NCI-H748 (cell line): ENCODE results near the gene SLX4.
"Not testable (repeated sequence)": the region's sequence is repeated elsewhere in the genome, so short reads cannot be mapped to it uniquely, and the experiment has no call there.

Source experiments
- DNase-seq: peaks from one replicate; lab custom pipeline; 2025; ENCODE audit not compliant: unreplicated experiment; lab: John Stamatoyannopoulos, UW

Gene SLX4

DNA sequence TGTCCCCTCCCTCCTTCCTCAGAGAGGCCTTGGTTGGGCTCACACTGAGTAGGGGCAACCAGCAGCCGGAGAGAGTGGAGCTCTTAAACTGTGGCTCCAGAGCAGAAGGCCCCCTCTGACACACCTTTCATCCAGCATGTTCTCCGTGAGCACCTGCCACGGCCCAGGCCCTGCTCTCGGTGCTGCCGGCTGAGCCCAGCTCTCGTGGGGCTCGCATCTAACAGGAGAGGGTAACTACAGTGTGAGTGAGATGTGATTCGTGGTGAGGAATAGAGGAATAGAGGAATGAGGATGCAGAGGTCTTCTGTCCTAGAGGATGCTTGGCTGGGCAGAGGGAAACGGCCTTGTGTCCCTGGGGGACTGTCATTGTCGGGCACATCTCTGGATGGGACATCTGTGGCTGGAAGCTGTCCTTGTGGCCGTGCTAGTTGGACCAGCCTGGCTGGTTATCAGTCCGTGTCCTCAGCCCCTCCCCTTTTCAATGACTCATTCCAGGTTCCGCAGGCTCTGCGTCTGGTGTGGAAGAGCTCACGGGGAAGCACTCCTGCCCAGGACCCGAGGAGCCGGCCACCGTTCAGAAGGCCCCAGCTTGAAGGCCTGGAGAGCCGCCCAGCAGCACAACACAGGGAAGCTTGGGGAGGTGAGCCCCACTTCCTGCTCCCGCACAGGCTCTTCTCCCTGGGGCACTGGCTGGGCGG is 31.1 kb upstream of the SLX4 start:
- no peak for DNase-seq

DNA sequence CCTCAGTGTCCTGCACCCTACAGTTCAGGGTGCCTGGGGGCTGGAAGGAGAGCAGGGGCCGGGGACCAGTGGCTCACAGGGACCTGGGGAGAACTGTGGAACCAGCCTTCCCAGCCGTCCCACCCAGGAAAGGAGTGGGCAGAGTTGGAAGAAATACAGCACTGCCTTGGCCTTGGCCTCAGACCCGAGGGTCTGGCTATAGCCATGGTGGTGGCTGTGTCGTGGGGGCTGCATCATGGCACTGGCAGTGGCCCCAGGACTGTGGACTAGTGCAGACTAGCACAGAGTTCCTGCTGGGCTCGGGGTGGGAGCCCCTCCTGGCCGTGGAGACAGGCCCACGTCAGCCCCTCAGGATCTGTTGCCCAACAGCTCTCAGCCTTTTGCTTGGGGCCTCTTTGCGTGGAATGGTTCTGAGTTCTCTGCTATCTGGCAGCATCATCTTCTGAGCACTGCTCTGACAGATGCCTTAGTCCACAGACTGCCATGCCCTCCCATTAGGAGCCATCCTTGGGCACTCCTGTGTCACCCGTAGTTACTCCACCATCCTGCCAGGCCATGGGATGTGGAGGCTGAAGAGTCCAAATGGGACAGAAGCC is 30.5 kb upstream of the SLX4 start:
- no peak for DNase-seq

DNA sequence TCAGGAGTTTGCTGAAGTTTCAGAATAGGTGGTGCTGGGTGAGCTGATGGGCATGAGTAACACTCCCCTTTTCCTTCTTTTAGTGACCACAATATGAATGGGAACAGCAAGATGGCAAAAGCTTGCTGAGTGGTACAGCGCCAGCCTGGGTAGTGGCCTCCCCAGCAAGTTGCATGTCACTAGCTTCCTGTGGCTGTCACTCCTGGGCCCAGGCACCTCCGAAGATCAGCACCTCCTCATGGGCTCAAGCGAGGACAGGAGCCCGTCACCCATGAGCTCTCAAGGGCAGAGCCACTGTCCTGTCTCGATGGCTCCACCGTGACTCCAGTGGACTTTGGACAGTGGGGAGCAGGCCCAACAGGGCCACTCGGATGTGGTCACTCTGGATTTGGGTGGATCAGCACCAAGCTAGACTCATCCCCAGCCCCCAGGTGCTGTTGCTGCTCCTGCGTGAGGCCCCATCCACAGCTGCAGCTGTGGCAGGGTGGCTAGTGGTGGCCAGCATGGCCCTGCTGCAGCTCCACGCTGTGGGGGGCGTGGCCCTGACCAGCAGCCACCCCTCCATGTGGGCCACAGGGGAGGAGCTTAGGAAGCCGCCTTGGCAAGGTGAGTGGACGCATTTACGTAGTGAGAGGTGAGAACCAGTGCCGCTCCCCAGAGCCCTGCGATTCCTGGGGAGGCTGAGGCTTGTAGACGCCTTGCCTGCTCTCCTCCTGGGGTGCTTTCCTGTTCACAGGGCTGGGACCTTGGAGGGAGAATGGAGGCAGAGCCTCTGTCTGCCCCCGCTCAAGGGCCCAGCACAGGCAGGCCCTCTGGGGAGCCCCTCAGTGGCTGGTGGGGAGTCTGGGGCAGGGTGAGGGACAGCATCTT is 29.5 kb upstream of the SLX4 start:
- DNase-seq = no peak

DNA sequence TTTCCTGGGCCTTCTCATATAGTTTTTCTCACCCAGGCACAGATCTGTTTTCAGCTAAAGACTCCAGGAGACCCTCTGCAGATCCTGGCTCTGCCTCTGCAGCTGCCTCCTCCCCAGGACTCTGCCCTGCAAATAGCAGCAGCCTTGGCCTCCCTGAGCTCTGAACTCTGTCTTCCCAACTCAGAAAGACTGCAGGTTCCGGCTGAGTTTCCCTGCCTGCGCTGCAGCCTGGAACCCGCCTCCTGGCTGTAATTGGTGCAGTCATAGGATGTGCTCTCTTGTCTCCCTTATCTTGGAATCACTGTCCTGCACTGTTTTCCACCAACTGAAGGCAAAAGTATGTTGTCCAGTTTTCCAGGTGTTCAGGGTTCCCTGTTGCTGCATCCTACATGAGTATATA is 28.8 kb upstream of the SLX4 start:
- DNase-seq = no peak

DNA sequence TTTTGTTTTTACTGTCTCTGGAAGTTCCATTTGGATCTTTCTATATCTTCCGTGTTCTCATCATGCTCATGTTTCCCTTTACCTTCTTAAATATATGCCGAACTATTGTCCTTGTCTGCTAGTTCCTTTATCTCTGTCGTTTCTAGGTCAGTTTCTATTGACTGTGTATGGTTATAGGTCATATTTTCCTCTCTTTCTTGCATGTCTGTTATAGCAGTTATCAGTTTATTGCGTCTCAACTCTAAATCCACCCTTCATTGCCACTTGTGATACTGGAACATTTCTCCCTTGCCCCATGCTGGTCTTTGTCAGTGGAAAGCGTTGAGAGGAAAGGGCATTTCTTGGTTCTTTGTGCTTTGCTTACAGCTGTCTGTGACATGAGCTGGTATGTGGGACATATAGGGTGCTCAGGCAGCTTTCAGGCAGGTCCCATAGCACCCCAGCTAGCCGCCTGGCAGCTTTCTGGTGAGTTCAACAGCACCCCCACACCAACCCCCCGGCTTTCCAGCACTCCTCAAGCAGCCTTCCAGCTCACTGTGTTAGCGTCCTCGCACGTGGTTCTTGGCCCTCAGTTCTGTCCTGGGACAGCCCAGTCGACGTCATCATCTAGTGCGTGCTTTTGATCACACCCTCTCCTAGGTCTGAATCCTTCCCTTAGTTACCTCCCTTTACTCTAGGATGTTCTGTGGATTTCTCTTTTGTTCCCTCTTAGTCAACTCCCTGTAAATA is 27.7 kb upstream of the SLX4 start:
- no peak for DNase-seq

DNA sequence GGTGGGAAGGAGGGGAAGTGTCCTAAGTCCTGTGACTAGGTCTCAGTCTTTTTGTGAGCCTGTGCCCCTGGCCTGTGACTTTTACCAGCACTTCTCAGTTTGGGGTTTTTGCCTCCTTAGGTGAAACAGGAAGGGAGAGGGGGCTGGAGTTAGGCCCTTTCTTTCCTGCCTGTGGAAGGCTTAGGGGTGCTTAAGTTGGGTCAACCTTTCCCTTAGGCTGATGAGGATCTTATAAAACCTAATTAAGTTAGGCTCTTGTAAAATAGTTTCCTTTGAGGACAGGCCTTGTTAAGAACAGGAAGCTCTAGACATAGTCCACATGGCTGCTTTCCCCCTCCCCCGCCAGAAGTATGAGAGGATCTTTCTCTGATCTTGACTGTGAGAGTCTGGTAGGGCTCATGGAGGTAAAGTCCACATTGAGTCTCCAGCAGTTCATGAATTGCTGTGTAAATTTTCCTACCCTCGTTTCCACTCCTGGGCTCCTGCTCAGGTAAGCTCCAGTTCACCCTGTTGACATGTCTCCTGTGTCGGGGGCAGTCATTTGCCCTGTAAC is 26.0 kb upstream of the SLX4 start:
- DNase-seq = no peak

DNA sequence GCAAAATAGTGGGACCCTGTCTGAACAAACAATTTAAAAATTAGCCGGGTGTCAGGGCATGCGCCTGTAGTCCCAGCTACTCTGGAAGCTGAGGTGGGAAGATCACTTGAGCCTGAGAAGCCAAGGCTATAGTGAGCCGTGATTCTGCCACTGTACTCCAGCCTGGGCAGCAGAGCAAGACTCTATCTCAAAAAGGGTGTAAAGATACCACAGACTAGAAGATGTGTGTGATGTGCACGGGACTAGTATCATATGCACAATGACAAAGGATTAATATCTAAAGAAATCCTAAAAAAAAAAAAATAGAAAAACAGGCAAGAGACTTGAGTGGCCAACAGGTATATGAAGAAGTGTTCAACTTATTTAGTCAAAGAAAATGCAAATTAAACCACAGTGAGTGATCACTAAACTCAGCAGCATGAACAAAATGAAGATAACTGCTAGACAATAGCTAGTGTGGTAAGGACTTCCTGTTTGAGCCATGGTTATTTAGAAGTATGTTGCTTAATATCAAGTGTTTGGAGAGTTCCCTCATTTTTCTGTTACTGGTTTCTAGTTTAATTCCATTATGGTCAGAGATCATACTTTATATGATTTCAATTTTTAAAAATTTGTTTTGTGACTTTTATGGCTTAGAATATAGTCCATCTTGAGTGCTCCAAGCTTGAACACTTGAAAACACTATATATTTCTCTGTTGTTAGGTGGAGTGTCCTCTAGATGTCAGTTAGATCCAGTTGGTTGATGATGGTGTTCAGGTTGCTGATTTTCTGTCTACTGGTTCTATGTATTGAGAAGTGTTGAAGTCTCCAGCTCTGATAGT is 14.7 kb upstream of the SLX4 start:
- no peak for DNase-seq

DNA sequence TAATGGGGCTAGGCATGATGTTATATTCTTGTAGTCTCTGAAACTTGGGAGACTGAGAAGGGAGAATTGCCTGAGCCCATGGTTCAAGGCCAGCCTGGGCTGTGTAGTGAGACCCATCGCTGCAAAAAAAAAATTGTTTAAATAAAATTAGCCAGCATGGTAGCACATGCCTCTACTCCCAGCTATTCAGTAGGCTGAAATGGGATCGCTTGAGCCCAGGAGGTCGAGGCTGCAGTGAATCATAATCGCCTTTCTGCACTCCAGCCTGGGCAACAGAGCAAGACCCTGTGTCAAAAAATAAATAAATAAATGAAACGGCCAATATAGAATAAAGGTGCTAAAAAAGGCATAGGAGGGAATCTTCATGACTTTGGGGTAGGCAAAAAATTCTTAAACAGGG is 13.9 kb upstream of the SLX4 start:
- no peak for DNase-seq

DNA sequence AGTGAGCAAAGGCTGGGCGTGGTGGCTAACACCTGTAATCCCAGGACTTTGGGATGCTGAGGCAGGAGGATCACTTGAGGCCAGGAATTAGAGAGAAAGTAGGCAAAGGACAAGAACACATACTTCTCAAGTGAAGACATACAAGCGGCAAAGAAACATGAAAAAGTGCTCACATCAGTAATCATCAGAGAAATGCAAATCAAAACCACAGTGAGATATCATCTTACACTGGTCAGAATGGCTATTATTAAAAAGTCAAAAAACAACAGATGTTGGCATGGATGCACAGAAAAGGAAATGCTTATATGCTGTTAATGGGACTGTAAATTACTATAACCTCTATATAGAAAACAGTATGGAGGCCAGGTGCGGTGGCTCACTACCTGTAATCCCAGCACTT is 12.2 kb upstream of the SLX4 start:
- DNase-seq = no peak

DNA sequence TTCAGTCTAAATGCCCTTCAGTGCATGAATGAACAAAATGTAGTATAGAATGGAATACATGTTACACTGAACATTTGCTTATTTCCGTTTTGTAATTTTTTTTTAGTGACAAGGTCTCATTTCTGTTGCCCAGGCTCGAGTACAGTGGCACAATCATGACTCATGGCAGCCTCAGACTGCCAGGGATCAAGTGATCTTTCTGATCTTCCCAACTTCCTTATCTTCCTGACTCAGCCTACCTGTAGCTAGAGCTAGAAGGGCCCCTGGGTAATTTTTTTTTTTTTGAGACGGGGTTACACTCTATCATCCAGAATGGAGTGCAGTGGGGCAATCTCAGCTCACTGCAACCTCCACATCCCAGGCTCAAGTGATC is 7.3 kb upstream of the SLX4 start:
- no peak for DNase-seq

DNA sequence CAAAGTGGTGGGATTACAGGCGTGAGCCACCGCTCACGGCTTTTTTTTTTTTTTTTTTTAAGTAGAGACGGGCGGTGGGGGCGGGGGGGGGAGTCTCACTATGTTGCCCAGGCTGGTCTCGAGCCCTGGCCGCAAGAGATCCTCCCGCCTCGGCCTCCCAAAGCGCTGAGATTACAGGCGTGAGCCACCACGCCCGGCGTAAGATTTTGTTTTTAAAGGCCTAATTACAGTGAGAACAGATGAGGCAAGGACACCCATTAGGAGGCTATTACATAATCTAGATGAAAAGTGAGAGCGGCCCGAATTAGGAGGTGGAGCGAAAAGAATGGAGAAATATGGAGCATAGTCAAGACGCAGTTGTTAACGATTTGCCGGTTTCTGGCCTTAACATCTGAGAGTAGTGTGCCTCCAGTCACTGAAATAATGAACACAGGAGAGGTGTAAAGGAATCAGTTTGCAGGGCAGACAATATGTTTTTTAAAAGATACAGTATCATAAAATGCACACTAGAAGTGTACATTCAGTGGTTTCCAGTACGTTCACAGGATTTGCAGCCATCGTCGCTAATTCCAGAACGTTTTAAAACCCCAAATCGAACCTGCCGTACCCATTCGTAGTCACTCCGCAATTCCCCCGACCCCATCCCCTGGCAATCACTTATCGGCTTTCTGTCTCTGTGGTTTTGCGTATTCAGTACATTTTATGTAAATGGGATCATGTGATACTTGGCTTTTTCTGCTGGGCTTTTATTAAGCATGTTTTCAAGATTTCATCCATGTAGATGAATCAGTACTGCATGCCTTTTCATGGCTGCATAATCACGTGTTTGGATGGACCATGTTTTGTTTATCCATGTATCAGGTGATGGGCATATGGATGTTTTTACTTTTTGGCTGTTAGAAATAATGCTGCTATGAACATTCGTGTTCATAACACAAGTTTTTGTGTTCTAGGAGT is 1.4 kb upstream of the SLX4 start:
- no peak for DNase-seq

DNA sequence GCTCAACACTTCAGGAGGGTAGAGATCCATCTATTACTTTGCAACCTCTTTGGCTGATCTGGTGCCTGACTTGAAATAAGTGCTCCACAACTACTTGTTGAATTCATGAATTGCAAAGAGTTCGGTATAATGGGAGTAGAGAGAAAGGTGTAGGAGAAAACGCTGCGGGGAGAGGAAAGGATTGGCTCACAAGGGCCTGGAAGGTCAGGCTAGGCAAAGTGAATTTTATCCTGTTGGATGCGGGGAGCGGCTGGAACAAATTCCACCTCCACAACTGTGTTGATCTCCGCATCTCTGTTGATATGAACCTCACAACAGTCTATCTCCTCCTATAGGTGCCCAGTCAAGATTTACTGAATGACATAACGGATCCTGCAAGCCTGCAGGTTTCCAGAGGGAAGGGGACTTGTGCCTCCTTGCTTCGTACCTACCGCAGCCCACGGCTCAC is 684 bp downstream of the SLX4 start:
- DNase-seq = peak; percentile 38

DNA sequence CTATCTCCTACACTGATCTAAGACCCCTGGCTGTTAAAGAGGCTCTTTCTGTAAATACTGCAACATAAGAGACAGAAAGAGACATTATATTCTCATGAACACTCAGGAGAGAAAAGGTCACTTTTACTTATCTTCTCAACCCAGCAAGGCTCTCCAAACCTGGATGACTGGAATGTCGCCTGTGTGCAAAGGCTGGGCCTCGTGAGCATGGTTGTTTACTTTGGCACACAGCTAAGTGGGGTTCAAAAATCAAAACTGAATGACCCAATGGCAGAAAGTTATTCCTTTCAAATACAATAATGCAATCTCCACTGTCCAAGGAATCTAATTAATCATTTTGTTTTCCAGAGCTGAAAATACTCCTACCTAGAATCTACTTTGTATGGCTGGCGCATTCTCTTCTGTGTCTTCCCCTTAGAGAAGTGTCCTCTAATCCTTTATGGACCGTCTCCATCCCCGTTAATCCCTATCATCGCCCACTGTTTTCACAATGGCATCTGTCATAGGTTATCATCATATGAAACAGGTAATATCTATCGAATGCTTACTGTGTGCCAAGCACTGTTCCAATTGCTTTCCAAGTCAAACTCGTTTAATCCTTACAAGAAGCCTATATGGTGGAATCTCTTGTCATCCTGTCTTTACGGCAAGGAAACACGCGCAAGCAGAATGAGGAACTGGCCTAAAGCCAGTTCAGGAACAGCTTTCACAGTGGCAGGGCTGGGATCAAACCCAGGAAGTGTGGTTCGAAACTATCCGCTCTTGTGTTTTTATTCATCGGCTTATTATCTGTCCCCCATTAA is 1.3 kb downstream of the SLX4 start:
- DNase-seq = no peak

DNA sequence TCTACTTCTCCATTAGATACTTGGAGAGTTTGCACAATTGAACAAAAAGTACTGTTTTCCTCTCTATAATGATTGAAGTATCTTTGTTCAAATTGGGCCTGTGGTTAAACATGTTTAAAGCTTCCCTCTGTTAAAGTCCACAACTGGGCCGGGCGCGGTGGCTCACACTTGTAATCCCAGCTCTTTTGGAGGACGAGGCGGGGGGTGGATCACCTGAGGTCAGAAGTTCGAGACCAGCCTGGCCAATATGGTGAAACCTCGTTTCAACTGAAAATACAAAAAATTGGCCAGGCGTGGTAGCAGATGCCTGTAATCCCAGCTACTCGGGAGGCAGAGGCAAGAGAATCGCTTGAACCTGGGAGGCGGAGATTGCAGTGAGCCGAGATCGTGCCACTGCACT is 2.4 kb downstream of the SLX4 start:
- DNase-seq = not testable (repeated sequence)

DNA sequence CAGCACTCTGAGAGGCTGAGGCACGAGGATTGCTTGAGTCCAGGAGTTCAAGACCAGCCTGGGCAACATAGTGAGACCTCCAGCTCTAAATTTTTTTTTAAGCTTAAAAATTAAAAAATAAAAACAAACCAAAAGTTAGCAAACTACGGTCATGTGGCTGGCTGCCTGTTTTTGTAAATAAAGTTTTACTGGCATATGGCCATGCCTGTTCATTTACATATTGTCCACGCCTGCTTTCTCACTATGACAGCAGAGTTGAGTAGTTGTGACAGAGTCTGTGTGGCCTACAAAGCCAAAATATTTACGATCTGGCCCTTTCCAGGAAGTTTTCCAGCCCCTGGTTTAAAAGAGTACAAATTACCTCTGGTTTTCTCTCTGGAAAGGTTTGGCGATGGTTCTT is 3.3 kb downstream of the SLX4 start:
- no peak for DNase-seq

DNA sequence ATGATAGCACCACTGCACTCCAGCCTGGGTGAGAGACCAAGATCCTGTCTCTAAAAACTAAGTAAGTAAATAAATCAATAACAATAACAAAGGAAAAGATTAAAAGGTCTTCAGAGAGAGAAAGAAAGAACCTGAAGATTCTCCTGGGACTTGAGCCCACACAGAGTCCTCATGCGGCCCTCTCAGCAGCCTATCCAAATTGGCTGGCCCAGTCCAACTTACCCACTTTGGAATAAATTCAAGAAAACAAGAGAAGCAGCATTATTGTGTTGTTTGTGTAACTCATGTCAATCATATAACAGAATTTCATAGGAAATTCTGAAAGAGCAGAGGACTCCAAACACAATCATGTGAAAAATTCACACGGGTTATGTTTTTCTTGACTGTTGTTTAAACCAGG is 3.8 kb downstream of the SLX4 start:
- DNase-seq = no peak

DNA sequence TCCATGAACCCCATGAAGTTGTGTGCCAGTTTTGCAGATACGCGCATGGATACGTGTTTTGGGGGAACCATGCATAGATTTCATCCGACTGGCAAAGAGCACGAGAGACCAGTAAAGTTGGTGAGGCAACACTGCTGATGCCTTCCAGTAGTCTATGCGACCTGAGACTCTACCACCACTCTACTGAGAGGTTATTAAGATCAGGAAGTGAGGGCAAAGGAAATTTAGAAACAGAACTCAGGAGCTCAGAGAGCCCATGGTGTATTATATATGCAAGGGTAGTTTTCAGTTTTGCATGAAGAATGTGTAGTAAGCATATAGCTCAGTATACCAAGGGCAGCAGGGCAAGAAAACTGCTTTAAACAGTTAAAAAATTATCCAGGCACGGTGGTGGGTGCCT is 4.2 kb downstream of the SLX4 start:
- no peak for DNase-seq

DNA sequence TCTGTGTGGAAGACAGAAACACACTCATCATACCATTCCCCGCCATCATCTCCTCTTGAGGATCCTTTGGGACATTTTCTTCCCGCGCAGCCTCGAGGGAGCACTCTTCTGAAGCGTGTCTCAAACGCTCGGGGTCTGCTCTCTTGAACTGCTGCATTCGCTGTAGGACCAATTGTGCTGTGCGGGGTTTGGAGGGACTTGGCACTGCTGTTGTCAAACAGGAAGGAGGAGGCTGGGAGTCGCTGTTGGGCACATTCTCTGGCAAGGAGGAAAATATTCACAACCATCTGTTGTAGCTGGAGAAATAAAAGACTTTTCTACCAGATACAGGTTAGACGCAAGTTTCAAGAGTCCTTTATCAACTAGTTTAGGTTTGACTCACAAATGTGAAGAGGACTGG is 5.0 kb downstream of the SLX4 start:
- DNase-seq = no peak

DNA sequence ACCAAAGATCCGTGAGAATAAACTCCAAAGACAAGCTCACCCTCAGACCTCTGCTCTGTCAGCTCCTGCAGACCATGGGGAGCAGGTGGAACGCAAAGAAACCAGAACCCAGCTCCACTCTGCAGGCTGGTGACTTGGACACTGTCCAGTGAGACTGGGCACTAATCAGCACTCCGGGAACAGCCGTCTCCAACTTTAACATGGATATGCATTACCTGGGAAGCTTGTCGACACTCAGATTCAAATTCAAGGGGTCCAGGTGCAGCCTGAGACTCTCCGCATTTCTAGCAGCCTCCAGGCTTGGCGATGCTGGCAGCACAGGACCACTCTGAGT is 9.1 kb downstream of the SLX4 start:
- DNase-seq = no peak
